Measurements from ENCODE around the gene NEK10. TPM values are rescaled to one million over a fixed set of nuclear protein-coding genes. Genes with fewer than 3 reads are reported as not detected.

The NEK10 gene
- total and polyA plus RNA-seq, 2 of the 4 experiments (the other 2 are of a cell fraction) = 2.2 to 6.6 TPM

- ChIA-PET POLR2A (ENCODE audit: unreplicated experiment) (no interaction called here), CTCF (no interaction called here)
- intact Hi-C loops (cut with micrococcal nuclease) = loop anchor here (5.0 kb wide), 1 partner anchor 45 kb away; no protein-coding TSS in a partner anchor
- Histone ChIP-seq H4K20me1 (ENCODE audit: insufficient read depth, low read length) (no peaks in the 10 kb centered on the region), H3K27ac (ENCODE audit: insufficient read depth, low read length) (no peak overlapping the region), H3K56ac (ENCODE audit: extremely low read depth, insufficient read depth, low read length) (no peak overlapping the region), H3K4me2 (ENCODE audit: low read depth, low read length) (no peak overlapping the region), H2BK120ac (ENCODE audit: low read depth, low read length) (no peak overlapping the region), H3K9me3 (ENCODE audit: control insufficient read depth, insufficient read depth, low read length) (no peaks in the 10 kb centered on the region), H3K9ac (ENCODE audit: low read depth, low read length) (no peak overlapping the region), H4K5ac (ENCODE audit: low read depth, low read length) (no peak overlapping the region), H4K91ac (ENCODE audit: insufficient read depth, low read depth, low read length) (no peak overlapping the region), H3K79me1 (ENCODE audit: low read depth in 1 of 2, low read length in 2 of 2) (no peaks in the 10 kb centered on the region), H3K4me3 (ENCODE audit: insufficient read depth, low read depth, low read length) (no peak overlapping the region), H3K9me1 (ENCODE audit: insufficient read depth, low read length) (0 out of 2 replicates have a peak, but pooled peaks cover 2% of the 10 kb centered on the region), H4K8ac (ENCODE audit: low read depth in 2 of 2, low read length in 2 of 2) (no peak overlapping the region), H2BK15ac (ENCODE audit: low read depth, low read length) (no peak overlapping the region), H2BK20ac (ENCODE audit: low read depth, low read length) (no peak overlapping the region), H3K18ac (ENCODE audit: low read depth, low read length) (no peak overlapping the region), H3K27me3 (ENCODE audit: control insufficient read depth, insufficient read depth, low read length) (no peaks in the 10 kb centered on the region), H3K36me3 (ENCODE audit: control insufficient read depth, insufficient read depth, low read length) (no peaks in the 10 kb centered on the region), H2AK5ac (ENCODE audit: low read depth, low read length) (no peak overlapping the region), H3K4ac (ENCODE audit: low read depth, low read length) (no peak overlapping the region), H2AFZ (replicated peaks; ENCODE audit: low read length, poor library complexity) (no peak overlapping the region), H2AK9ac (replicated peaks; ENCODE audit: low read depth, low read length, poor library complexity) (no peak overlapping the region), H3K4me1 (ENCODE audit: control insufficient read depth, insufficient read depth, low read length) (peaks cover 4% of the 10 kb centered on the region; the same call in 1 of the 2 replicates), H3K23ac (ENCODE audit: low read depth, low read length) (no peak overlapping the region), H2BK5ac (ENCODE audit: low read depth, low read length, poor library complexity, severe bottlenecking) (no peak overlapping the region), H3K14ac (replicated peaks; ENCODE audit: low read depth, low read length) (no peak overlapping the region)
- dilution Hi-C loops (cut with HindIII; ENCODE audit: low sequenced_read_pairs, unreplicated experiment) = no loop called here
- in situ Hi-C loops (cut with MboI; ENCODE audit: low sequenced_read_pairs) = no loop called here
- ATAC-seq (ENCODE audit: low read depth) = no peak
- DNase-seq = no peak
- WGBS, 2 experiments (ENCODE audit: extremely low coverage in 2 of 2, insufficient read length in 1 of 2) = no CpG with 5 or more reads among the region's 3 CpGs
- BruUV-seq (replicated peaks) = no TSS peak
- TF ChIP-seq NFE2L2 (IDR thresholded peaks at IDR 0.05; ENCODE audit: low read depth, low read length) = no peak
- TF ChIP-seq CHD1 (IDR thresholded peaks at IDR 0.05; ENCODE audit: low read depth, low read length) = no peak
- TF ChIP-seq MAZ (IDR thresholded peaks at IDR 0.05; ENCODE audit: borderline replicate concordance, low read depth, low read length) = no peak
- no peak for TF ChIP-seq RCOR1 (IDR thresholded peaks at IDR 0.05; ENCODE audit: insufficient replicate concordance, low read length)
- no peak for TF ChIP-seq MAFK (IDR thresholded peaks at IDR 0.05; ENCODE audit: low read depth, low read length)
- TF ChIP-seq CEBPB (IDR thresholded peaks at IDR 0.05; ENCODE audit: low read depth, low read length) = no peak
- TF ChIP-seq BHLHE40 (IDR thresholded peaks at IDR 0.05; ENCODE audit: low read depth, low read length) = no peak
- TF ChIP-seq, protein P1, sequence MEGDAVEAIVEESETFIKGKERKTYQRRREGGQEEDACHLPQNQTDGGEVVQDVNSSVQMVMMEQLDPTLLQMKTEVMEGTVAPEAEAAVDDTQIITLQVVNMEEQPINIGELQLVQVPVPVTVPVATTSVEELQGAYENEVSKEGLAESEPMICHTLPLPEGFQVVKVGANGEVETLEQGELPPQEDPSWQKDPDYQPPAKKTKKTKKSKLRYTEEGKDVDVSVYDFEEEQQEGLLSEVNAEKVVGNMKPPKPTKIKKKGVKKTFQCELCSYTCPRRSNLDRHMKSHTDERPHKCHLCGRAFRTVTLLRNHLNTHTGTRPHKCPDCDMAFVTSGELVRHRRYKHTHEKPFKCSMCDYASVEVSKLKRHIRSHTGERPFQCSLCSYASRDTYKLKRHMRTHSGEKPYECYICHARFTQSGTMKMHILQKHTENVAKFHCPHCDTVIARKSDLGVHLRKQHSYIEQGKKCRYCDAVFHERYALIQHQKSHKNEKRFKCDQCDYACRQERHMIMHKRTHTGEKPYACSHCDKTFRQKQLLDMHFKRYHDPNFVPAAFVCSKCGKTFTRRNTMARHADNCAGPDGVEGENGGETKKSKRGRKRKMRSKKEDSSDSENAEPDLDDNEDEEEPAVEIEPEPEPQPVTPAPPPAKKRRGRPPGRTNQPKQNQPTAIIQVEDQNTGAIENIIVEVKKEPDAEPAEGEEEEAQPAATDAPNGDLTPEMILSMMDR (conservative IDR thresholded peaks at IDR 0.05; ENCODE audit: low read depth, low read length) = no peak
- no peak for TF ChIP-seq USF2 (IDR thresholded peaks at IDR 0.05; ENCODE audit: low read depth, low read length)
- no peak for TF ChIP-seq SMC3 (IDR thresholded peaks at IDR 0.05; ENCODE audit: low read depth, low read length)
- TF ChIP-seq MXI1 (IDR thresholded peaks at IDR 0.05; ENCODE audit: borderline replicate concordance, low read depth, low read length) = no peak
- TF ChIP-seq, protein P2, sequence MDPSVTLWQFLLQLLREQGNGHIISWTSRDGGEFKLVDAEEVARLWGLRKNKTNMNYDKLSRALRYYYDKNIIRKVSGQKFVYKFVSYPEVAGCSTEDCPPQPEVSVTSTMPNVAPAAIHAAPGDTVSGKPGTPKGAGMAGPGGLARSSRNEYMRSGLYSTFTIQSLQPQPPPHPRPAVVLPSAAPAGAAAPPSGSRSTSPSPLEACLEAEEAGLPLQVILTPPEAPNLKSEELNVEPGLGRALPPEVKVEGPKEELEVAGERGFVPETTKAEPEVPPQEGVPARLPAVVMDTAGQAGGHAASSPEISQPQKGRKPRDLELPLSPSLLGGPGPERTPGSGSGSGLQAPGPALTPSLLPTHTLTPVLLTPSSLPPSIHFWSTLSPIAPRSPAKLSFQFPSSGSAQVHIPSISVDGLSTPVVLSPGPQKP (IDR thresholded peaks at IDR 0.05; ENCODE audit: borderline replicate concordance, low read depth, low read length) = no peak
- no peak for TF ChIP-seq RAD21 (IDR thresholded peaks at IDR 0.05; ENCODE audit: low read length)
- no peak for TF ChIP-seq FOS (IDR thresholded peaks at IDR 0.05; ENCODE audit: low read depth, low read length)
- no peak for TF ChIP-seq POLR2A (IDR thresholded peaks at IDR 0.05; ENCODE audit: low read depth, low read length)
- TF ChIP-seq RFX5 (IDR thresholded peaks at IDR 0.05; ENCODE audit: low read depth, low read length) = no peak
Measured at GRCh38 chr3:27356976-27357375, 12.2 kb downstream of the NEK10 start.
